WTC11 (cell line): ENCODE data around the gene FOXJ2. TPM values are rescaled to one million over a fixed set of nuclear protein-coding genes. Genes with fewer than 3 reads are reported as not detected.

ENCODE experiments used
- ATAC-seq: fragments of 200-7000 bp; cut with Tn5 transposase; 2 replicates; pipeline ENCODE4 v1.10.0; 2021; ENCODE audit warnings: mild to moderate bottlenecking, moderate library complexity
- CTCF ChIA-PET: fragments of 300-600 bp; sonication (Branson Sonifier 250); formaldehyde crosslinking; loops from one replicate; lab custom pipeline; 2021; ENCODE audit warnings: antibody characterized with exemption; lab: Charles Lee
- POLR2A ChIA-PET: fragments of 350-600 bp; sonication (Branson Sonifier 250); formaldehyde crosslinking; loops from one replicate; lab custom pipeline; 2021; ENCODE audit warnings: antibody characterized with exemption; lab: Charles Lee
- DNase-seq: peaks from one replicate; pipeline ENCODE4 v3.0.0; 2021; ENCODE audit warnings: low spot score
- H3K27ac Mint-ChIP-seq: 2 replicates; pipeline ENCODE4 v1.8.0; 2021; ENCODE audit warnings: mixed read lengths
- H3K27me3 Mint-ChIP-seq: 2 replicates; pipeline ENCODE4 v1.8.0; 2021; ENCODE audit warnings: low read depth, mild to moderate bottlenecking, moderate library complexity, mixed read lengths
- H3K36me3 Mint-ChIP-seq: 2 replicates; pipeline ENCODE4 v1.8.0; 2021; ENCODE audit warnings: mixed read lengths
- H3K4me1 Mint-ChIP-seq: 2 replicates; pipeline ENCODE4 v1.8.0; 2022; ENCODE audit warnings: mixed read lengths
- H3K4me3 Mint-ChIP-seq: 2 replicates; pipeline ENCODE4 v1.8.0; 2021; ENCODE audit warnings: mild to moderate bottlenecking, moderate library complexity, mixed read lengths
- H3K9me3 Mint-ChIP-seq: 2 replicates; pipeline ENCODE4 v1.8.0; 2021; ENCODE audit warnings: mixed read lengths
- ARID4B ChIP-seq: sonication (generic); formaldehyde crosslinking; IDR thresholded peaks from 2 replicates; pipeline ENCODE4 v1.8.0; 2023; ENCODE audit warnings: missing genetic modification reagents, mild to moderate bottlenecking, borderline replicate concordance
- ELF4 ChIP-seq: sonication (generic); formaldehyde crosslinking; IDR thresholded peaks from 2 replicates; pipeline ENCODE4 v1.8.1; 2022; ENCODE audit warnings: low read depth, mild to moderate bottlenecking, moderate library complexity, missing genetic modification reagents
- NFYB ChIP-seq: sonication (generic); formaldehyde crosslinking; conservative IDR thresholded peaks from 2 replicates; pipeline ENCODE4 v1.8.0; 2022; ENCODE audit warnings: low read depth, missing genetic modification reagents
- PREB ChIP-seq: sonication (generic); formaldehyde crosslinking; IDR thresholded peaks from 2 replicates; pipeline ENCODE4 v1.8.1; 2022; ENCODE audit warnings: mild to moderate bottlenecking, missing genetic modification reagents, moderate library complexity, borderline replicate concordance
- RORB ChIP-seq: fragments of 250-450 bp; sonication (Bioruptor Pico); IDR thresholded peaks from 2 replicates; pipeline ENCODE4 v1.9.0; 2021; ENCODE audit warnings: mild to moderate bottlenecking
- TCF7 ChIP-seq: sonication (generic); formaldehyde crosslinking; IDR thresholded peaks from 2 replicates; pipeline ENCODE4 v1.8.0; 2022; ENCODE audit warnings: mild to moderate bottlenecking, low read depth, missing genetic modification reagents, moderate library complexity
- ZMAT4 ChIP-seq: fragments of 250-450 bp; sonication (Bioruptor Pico); IDR thresholded peaks from 2 replicates; pipeline ENCODE4 v1.9.0; 2021; ENCODE audit warnings: mild to moderate bottlenecking
- ZNF317 ChIP-seq: sonication (generic); formaldehyde crosslinking; IDR thresholded peaks from 2 replicates; pipeline ENCODE4 v1.8.1; 2023; ENCODE audit warnings: low read depth, mild to moderate bottlenecking, moderate library complexity, missing genetic modification reagents, borderline replicate concordance
- ZNF423 ChIP-seq: fragments of 250-450 bp; sonication (Bioruptor Pico); IDR thresholded peaks from 2 replicates; pipeline ENCODE4 v2.1.2; 2022; ENCODE audit warnings: mild to moderate bottlenecking, moderate library complexity
- total RNA-seq: library from RNA; stranded (reverse); gene quantifications from 3 replicates; pipeline ENCODE4 v1.2.3, GENCODE V29; 2021
- TF ChIP-seq, protein P1 (sequence below): sonication (generic); formaldehyde crosslinking; IDR thresholded peaks from 2 replicates; pipeline ENCODE4 v1.8.1; 2023; ENCODE audit warnings: mild to moderate bottlenecking, missing genetic modification reagents

The FOXJ2 gene
- total RNA-seq, 1 experiment from 2014 or later: 12.7 TPM

DNA sequence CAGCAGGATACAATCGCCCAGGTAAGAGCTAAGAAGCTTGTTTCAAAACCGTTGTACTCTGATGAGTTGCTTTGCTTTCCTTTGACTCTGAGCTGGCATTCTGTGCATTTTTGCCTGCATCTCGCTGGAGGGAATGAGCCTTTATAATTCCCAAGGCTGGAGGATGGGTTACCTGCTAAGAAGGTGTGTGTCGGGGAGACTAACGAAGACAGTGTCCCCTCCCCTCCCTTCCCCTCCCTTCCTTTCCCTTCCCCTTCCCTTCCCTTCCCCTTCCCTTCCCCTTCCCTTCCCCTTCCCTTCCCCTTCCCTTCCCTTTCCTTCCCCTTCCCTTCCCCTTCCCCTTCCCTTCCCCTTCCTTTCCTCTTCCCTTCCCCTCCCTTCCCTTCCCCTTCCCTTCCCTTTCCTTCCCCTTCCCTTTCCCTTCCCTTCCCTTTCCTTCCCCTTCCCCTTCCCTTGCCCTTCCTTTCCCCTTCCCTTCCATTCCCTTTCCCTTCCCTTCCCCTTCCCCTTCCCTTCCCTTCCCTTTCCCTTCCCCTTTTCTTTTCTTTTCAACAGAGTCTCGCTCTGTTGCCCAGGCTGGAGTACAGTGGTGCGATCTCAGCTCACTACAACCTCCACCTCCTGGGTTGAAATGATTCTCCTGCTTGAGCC is 18.2 kb downstream of the FOXJ2 start:
- no peak overlapping the region for H3K4me3 Mint-ChIP-seq
- ChIA-PET POLR2A (no interaction called here), CTCF (interaction anchor here (2.1 kb wide), 1 partner anchor 27 kb away, joined by 7 read pairs; no protein-coding TSS in a partner anchor)
- H3K27me3 Mint-ChIP-seq: no peaks in the 10 kb centered on the region
- ATAC-seq (no peak), DNase-seq (no peak)
- H3K9me3 Mint-ChIP-seq: no peaks in the 10 kb centered on the region
- peaks cover 56% of the 10 kb centered on the region for H3K36me3 Mint-ChIP-seq
- H3K4me1 Mint-ChIP-seq: no peaks in the 10 kb centered on the region
- TF ChIP-seq ZNF317 (CRISPR knock-in tag) (no peak), ELF4 (CRISPR knock-in tag) (no peak), RORB (CRISPR knock-in tag) (no peak)
- H3K27ac Mint-ChIP-seq: no peak overlapping the region

GRCh38 chr12:8052679-8053078 is 20.2 kb downstream of the FOXJ2 start:
- no peak for ATAC-seq
- H3K27ac Mint-ChIP-seq: no peak overlapping the region
- H3K4me1 Mint-ChIP-seq: no peaks in the 10 kb centered on the region

More at GRCh38 chr12:8052679-8053078, 20.2 kb downstream of the FOXJ2 start:
- CTCF ChIA-PET: interaction anchor here (0.6 kb wide), 1 partner anchor 8 kb away, joined by 3 read pairs; no protein-coding TSS in a partner anchor
- peaks cover 38% of the 10 kb centered on the region for H3K36me3 Mint-ChIP-seq
- DNase-seq: no peak
- POLR2A ChIA-PET: interaction anchor here (0.6 kb wide), 1 partner anchor 116 kb away, joined by 4 read pairs; no protein-coding TSS in a partner anchor
- H3K27me3 Mint-ChIP-seq: no peaks in the 10 kb centered on the region
- TF ChIP-seq, protein P1, sequence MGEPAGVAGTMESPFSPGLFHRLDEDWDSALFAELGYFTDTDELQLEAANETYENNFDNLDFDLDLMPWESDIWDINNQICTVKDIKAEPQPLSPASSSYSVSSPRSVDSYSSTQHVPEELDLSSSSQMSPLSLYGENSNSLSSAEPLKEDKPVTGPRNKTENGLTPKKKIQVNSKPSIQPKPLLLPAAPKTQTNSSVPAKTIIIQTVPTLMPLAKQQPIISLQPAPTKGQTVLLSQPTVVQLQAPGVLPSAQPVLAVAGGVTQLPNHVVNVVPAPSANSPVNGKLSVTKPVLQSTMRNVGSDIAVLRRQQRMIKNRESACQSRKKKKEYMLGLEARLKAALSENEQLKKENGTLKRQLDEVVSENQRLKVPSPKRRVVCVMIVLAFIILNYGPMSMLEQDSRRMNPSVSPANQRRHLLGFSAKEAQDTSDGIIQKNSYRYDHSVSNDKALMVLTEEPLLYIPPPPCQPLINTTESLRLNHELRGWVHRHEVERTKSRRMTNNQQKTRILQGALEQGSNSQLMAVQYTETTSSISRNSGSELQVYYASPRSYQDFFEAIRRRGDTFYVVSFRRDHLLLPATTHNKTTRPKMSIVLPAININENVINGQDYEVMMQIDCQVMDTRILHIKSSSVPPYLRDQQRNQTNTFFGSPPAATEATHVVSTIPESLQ (CRISPR knock-in tag): no peak
- TF ChIP-seq RORB (CRISPR knock-in tag): no peak
- TF ChIP-seq PREB: no peak
- no peak for TF ChIP-seq NFYB (CRISPR knock-in tag)
- TF ChIP-seq ARID4B (CRISPR knock-in tag): no peak
- no peak for TF ChIP-seq ZNF423 (CRISPR knock-in tag)
- no peak for TF ChIP-seq TCF7 (CRISPR knock-in tag)
- no peak for TF ChIP-seq ZMAT4 (CRISPR knock-in tag)
- TF ChIP-seq, all 79 proteins: peak for 0
- Mint-ChIP-seq H3K4me3 (no peak overlapping the region), H3K9me3 (no peaks in the 10 kb centered on the region)
